ENCODE results near the gene TP53BP1.

The TP53BP1 gene

DNA sequence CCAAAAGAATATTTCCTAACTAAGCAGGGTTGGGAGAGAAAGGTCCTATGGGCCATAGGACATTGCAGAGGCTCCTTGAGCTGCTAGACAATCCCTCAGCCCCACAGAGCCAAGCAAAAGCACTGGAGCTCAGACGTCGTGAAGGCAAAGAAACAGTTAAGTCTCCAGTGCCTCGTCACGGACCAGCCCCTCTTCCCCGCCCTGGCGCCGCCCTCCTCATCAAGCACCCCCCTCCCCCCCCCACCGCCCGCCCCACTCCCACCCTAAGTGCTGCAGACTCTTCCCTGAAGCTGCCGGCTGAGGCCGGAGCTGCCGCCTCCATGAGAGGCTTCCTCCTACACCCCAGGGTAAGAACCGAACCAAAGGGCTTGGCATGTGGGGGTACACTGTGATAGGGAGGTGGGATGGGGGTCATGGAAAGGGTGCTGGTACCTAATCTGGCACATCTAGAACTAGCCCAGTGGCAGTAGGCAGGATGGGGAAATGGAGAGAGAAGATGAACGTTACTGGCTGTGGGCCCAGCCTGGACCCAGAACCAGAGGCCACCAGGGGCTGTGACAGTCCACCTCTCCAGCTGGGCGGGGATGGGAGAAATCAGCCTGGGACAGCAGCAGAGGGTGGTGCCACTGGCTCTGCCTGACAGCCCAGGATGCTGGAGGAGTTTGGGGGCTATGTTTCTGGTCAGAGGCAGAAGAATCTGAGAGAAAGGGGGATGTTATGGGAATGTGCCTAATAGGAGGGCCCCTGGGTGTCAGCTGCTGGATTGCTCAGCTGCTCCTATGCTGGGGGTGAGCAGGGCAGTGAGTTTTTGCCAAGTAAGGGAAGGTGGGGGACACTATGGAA lies 24.6 kb upstream of the TP53BP1 start, which contains the start of gene MAP1A:
TSS of gene MAP1A (plus strand) at position 255 of the 843 bp plus-strand sequence. CDS start 3,866 bp downstream, outside the sequence.
- TF ChIP-seq, protein P1, sequence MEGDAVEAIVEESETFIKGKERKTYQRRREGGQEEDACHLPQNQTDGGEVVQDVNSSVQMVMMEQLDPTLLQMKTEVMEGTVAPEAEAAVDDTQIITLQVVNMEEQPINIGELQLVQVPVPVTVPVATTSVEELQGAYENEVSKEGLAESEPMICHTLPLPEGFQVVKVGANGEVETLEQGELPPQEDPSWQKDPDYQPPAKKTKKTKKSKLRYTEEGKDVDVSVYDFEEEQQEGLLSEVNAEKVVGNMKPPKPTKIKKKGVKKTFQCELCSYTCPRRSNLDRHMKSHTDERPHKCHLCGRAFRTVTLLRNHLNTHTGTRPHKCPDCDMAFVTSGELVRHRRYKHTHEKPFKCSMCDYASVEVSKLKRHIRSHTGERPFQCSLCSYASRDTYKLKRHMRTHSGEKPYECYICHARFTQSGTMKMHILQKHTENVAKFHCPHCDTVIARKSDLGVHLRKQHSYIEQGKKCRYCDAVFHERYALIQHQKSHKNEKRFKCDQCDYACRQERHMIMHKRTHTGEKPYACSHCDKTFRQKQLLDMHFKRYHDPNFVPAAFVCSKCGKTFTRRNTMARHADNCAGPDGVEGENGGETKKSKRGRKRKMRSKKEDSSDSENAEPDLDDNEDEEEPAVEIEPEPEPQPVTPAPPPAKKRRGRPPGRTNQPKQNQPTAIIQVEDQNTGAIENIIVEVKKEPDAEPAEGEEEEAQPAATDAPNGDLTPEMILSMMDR (IDR thresholded peaks at IDR 0.05; ENCODE audit: borderline replicate concordance, insufficient read depth, low read depth, low read length): no peak
- H3K4me3 ChIP-seq (ENCODE audit: low read depth, low read length): no peak within 1 kb of the TSS

DNA sequence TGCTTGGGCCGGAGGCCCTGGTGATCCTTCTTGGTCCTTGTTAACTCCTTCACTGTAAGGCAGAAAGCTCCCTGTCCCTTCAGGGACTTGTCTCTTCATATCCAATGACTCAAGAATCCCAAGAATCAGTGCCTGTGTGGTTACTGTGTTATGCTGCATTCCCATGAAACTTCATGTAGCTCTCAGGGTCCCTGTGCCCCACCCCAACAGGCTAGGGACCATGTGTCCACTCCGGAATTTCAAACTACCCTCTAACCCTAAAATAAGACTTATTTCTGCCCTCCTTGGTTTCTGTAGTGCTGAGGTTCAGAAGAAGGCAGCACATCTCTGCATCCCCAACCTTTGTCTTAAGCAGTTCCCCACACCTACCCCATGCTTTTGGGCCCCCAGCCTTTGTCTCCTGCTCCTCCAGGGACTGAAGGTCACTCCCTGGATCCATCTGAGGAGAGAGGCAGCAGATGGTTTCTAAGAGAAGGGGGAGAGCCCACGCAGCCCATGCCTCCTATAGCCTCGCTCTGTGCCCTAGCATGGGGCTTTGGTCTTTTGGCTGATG lies 23.9 kb upstream of the TP53BP1 start:
- no peak overlapping the region for H3K4me3 ChIP-seq (ENCODE audit: low read depth, low read length)
- TF ChIP-seq, protein P1 (IDR thresholded peaks at IDR 0.05; ENCODE audit: borderline replicate concordance, insufficient read depth, low read depth, low read length): no peak

DNA sequence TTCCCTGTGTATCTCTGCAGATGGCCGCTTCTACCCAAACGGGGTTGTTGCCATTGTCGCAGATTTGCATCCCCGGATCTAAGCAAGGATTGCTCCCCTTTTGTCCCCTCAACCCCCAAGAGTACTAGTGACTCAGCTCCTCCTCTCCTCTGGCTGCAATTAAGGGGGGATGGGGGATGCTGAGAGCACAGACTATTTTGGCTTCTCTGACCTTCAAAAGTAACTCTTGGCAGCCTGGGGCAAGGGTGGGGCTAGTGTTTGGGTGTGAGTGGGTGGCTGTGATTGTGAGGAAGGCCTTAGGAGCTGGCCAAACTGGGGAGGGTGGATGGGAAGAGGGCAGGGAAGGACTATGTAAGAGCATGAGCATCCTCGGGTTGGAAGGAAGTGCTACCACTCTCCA lies 23.2 kb upstream of the TP53BP1 start:
- no peak overlapping the region for H3K4me3 ChIP-seq (ENCODE audit: low read depth, low read length)
- TF ChIP-seq, protein P1 (IDR thresholded peaks at IDR 0.05; ENCODE audit: borderline replicate concordance, insufficient read depth, low read depth, low read length): no peak

DNA sequence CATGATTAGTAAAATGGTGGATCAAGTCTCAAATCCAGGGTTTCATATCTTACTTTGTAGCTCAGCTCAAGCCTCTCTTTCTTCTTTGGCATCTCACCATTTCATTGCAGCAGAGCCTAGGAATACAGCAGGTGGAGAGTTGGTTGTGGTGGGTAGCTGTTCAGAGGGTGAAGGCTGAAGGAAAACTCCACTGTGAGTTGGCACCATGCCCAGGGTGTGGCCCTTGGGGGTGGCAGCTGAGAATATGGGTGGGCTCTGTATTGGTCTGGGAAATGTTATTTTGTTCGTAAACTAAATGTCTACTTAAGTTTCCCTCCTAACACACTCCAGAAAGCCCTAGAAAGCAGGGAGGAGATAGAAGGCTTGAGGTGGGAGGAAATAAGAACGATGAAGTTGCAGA lies 22.8 kb upstream of the TP53BP1 start:
- TF ChIP-seq, protein P1 (IDR thresholded peaks at IDR 0.05; ENCODE audit: borderline replicate concordance, insufficient read depth, low read depth, low read length): no peak
- H3K4me3 ChIP-seq (ENCODE audit: low read depth, low read length): no peak overlapping the region

DNA sequence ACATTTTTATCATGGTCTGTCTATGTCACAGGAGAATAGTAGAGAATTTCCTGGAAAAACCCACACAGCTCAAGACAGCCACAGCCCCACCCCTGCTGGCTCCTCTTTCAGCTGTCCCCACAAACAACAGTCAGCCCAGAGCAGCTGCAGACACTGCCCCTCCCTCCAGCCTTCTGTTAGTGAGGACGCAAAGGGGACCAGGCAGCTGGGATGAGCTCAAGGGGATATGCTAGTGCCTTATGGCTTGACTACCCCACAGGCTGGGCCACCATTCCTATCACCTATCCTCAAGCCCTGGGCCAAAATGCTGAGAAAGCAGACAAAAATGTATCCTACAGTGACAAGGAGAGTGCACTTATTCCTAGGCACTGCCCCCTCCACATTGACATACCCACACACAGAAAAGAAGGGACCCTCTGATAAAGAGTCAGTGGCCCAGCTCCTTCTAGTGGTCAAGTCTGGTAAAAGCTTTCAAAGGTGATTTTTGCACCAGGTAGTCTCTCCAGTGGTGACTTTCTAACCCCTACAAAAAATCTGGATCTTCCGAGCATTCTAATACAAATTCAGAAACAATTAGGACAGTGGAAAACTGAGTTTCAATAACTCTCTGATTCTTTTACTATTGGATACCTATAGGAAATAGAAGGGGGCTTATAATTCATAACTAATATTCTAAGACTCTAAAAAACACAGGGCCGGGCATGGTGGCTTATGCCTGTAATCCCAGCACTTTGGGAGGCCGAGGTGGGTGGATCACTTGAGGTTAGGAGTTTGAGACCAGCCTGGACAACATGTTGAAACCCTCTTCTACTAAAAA lies 21.5 kb upstream of the TP53BP1 start:
- TF ChIP-seq, protein P1 (IDR thresholded peaks at IDR 0.05; ENCODE audit: borderline replicate concordance, insufficient read depth, low read depth, low read length): peak; percentile 67; the same call in 1 of the 2 replicates
- no peak overlapping the region for H3K4me3 ChIP-seq (ENCODE audit: low read depth, low read length)

DNA sequence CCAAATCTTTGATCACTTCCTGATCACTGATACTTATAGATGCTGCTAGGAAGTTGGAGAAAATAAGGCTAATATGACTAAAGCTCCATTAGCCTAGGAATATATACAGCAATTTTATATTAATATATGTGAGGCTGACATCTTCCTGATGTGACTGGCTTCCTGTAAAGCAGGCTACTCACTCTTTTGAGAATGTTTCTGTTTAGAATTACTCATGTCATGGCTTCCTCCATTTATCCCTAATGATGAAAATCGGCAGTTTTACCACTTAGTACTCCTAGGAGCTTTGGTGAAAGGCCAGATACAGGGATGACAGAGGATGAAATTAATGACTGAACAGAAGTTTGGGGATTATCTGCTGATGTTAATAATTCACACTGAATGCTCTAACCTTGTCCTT lies 20.6 kb upstream of the TP53BP1 start:
- TF ChIP-seq, protein P1 (IDR thresholded peaks at IDR 0.05; ENCODE audit: borderline replicate concordance, insufficient read depth, low read depth, low read length): no peak
- H3K4me3 ChIP-seq (ENCODE audit: low read depth, low read length): no peak overlapping the region

All from GM12875 (cell line).